Activated CD4-positive, alpha-beta T cell treated with anti-CD3 and anti-CD28 coated beads for 36 hours (primary cell): ENCODE measurements around the gene RAB20. TPM values are rescaled to one million over a fixed set of nuclear protein-coding genes. Genes with fewer than 3 reads are reported as not detected.

Experiments used
- ATAC-seq: fragments of 200-7000 bp; cut with Tn5 transposase; one replicate; pipeline ENCODE4 v1.10.0; 2021; ENCODE audit warnings: mild to moderate bottlenecking, moderate library complexity
- CTCF ChIA-PET: fragments of 350-600 bp; sonication (Branson Sonifier 250); formaldehyde crosslinking; loops from one replicate; lab custom pipeline; 2021; ENCODE audit warnings: antibody characterized with exemption; lab: Charles Lee
- POLR2A ChIA-PET: fragments of 350-600 bp; sonication (Branson Sonifier 250); formaldehyde crosslinking; loops from one replicate; lab custom pipeline; 2021; ENCODE audit warnings: antibody characterized with exemption, inconsistent platforms; lab: Charles Lee
- DNase-seq: peaks from one replicate; pipeline ENCODE4 v3.0.0-alpha.2; 2020
- H3K27ac Mint-ChIP-seq: one replicate; pipeline ENCODE4 v1.8.0; 2021; ENCODE audit warnings: mixed read lengths
- H3K27me3 Mint-ChIP-seq: one replicate; pipeline ENCODE4 v1.8.0; 2021; ENCODE audit warnings: mixed read lengths
- H3K36me3 Mint-ChIP-seq: one replicate; pipeline ENCODE4 v1.8.0; 2021; ENCODE audit warnings: low read depth, mixed read lengths
- H3K4me1 Mint-ChIP-seq: one replicate; pipeline ENCODE4 v1.8.0; 2021; ENCODE audit warnings: mixed read lengths
- H3K4me3 Mint-ChIP-seq: one replicate; pipeline ENCODE4 v1.8.0; 2021; ENCODE audit warnings: mild to moderate bottlenecking, moderate library complexity, mixed read lengths
- H3K9me3 Mint-ChIP-seq: one replicate; pipeline ENCODE4 v1.8.0; 2021; ENCODE audit warnings: low read depth, mixed read lengths
- intact Hi-C, 2 experiments: fragments of 100-400 bp; cut with DNase I in 1 of 2; cut with micrococcal nuclease in 1 of 2; formaldehyde crosslinking; loops; one replicate each; pipeline versions ENCODE4 v1.14.2 to v1.15.1; 2022 to 2024; cut with DNase I, micrococcal nuclease
- total RNA-seq, 2 experiments: library from RNA; stranded (reverse); gene quantifications; one replicate each; pipeline ENCODE4 v1.2.3, GENCODE V29; 2021

RAB20 gene
- total RNA-seq, 2 experiments from 2014 or later = 6.0 to 9.0 TPM

DNA sequence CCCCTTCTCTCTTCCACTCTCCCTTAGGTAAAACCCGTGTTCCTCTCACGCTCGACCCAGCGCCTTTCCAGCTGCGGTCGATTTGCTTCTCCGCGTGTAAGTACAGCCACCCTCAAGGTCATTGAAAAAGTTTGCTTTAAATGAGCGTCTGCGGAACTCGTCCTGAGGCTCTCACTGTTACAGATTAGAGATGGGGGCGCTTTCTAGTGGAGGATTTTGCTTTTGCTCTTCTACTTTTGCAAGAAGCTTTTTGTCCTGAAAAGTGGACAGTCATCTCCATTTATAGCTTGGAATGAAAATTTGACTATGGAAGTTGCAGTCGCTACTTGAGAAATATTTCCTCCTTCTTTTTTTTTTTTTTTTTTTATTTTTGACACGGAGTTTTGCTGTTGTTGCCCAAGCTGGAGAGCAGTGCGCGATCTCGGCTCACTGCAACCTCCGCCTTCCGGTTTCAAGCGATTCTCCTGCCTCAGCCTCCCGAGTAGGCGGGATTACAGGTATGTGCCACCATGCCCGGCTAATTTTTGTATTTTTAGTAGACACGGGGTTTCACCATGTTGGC, 595 bp upstream of the RAB20 start:
- Mint-ChIP-seq H3K4me3 (peak overlapping the region; percentile 77), H3K4me1 (peaks cover 18% of the 10 kb centered on the region), H3K27me3 (peaks cover 4% of the 10 kb centered on the region), H3K27ac (peak overlapping the region; percentile 85), H3K9me3 (no peaks in the 10 kb centered on the region), H3K36me3 (no peaks in the 10 kb centered on the region)
- DNase-seq (peak; percentile 56), ATAC-seq (no peak)
- intact Hi-C loops = loop anchor here in 1 of 2 experiments (10.0 kb wide), 1 partner anchor 777 kb away; the partner anchor contains the start of gene IRS2
- ChIA-PET CTCF (interaction anchor here (0.6 to 1.2 kb wide), 4 partner anchors 31 to 107 kb away, joined by 3 to 4 read pairs (median 3); no protein-coding TSS in a partner anchor), POLR2A (interaction anchor here (0.7 kb wide), 1 partner anchor 211 kb away, joined by 3 read pairs; no protein-coding TSS in a partner anchor)

DNA sequence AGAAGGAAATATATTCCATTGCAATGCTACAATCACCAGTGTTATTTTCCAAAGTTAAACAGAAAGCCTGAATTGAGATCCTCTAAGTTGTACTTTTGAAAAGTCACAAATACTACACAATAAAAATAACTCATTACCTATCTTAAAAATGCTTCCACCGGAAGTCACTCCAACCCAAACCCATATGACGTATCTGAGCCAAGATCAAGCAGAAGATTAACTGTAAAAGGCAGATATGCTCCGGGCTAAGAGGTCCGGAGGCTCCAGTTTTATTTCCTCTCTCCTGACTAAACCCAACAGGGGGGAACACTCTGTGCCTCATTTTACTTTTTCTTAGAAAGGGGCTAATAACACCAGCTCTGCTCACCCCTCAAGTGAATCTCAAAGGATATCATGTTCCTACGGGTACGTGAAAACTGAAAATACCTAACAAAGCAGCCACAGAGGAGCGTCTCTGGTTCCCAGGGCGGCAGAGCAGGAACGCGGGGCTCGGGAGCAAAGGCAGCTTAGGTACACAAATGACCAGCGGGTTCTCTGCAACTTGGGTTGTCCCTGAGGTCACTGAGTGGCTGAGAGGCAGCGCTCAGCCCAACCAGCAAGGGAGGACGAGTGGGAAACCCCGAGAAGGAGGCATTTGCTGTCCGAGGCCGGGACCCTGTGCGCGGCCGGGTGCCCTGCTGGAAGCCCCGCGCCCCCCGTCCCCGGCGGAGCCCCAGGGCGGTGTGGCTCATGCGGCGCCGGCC, 750 bp downstream of the RAB20 start:
- POLR2A ChIA-PET = interaction anchor here (0.5 kb wide), 1 partner anchor 1934 kb away, joined by 3 read pairs; no protein-coding TSS in a partner anchor
- Mint-ChIP-seq H3K9me3 (no peaks in the 10 kb centered on the region), H3K4me3 (peak overlapping the region; percentile 77), H3K36me3 (no peaks in the 10 kb centered on the region), H3K4me1 (peaks cover 18% of the 10 kb centered on the region), H3K27ac (peak overlapping the region; percentile 71), H3K27me3 (peaks cover 4% of the 10 kb centered on the region)
- ATAC-seq (no peak), DNase-seq (peak; percentile 29)
- intact Hi-C loops = loop anchor here (1.0 to 10.0 kb wide), 4 partner anchors 54 to 776 kb away; partner anchors contain the start of genes NAXD (in 2 of the 2) and IRS2 (in 1 of the 2)
- CTCF ChIA-PET = no interaction called here

DNA sequence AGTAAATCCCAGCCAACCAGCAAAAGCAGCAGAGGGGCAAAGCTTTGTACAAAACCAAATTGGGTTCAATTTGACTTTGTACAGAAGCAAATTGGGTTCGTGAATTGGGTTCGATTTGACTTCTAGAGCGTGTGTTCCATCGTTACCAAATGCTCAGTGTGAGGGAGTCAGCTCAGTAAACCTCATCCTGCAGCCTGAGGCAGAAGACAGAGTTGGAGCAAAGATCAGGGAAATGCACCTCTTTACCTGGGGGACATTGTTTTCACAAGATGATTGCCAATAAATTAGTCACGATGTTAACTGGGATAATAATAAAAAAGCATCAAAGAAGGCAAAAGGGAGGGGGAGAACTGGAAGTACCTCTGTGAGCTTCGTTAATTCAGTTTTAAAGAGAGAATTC, 1.5 kb downstream of the RAB20 start:
- H3K36me3 Mint-ChIP-seq = no peaks in the 10 kb centered on the region
- H3K4me3 Mint-ChIP-seq = no peak overlapping the region
- ChIA-PET POLR2A (interaction anchor here (0.5 kb wide), 1 partner anchor 1935 kb away, joined by 3 read pairs; no protein-coding TSS in a partner anchor), CTCF (no interaction called here)
- intact Hi-C loops = loop anchor here in 1 of 2 experiments (2.0 to 10.0 kb wide), 3 partner anchors 55 to 775 kb away; partner anchors contain the start of genes IRS2 and NAXD
- peaks cover 4% of the 10 kb centered on the region for H3K27me3 Mint-ChIP-seq
- peaks cover 18% of the 10 kb centered on the region for H3K4me1 Mint-ChIP-seq
- ATAC-seq = no peak
- no peak for DNase-seq
- H3K9me3 Mint-ChIP-seq = no peaks in the 10 kb centered on the region
- no peak overlapping the region for H3K27ac Mint-ChIP-seq

DNA sequence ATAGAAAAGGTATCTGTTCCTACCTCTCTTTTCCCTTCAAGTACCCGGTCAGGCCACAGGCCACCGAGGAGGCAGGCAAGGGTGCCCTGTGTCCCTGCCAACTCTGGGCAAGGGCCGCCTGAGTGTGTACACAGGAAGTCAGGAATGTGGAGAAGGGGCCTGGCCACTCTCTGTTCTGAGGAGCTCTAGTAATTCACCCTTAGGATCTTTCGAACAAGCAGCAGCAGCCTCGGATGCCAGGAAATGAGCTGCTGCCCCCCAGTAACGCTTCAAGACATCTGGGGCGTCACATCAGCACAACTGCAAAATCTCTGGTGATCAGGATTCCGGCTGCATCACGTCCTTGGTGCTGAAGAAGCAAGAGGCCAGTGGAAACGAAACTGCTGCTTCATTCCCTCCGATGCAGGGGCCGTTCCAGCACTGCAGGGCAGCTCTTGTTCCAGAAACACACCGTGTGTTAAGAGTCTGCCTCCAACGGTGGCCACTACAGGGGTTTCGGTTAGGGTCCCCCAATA, 2.0 kb downstream of the RAB20 start:
- POLR2A ChIA-PET = no interaction called here
- no peaks in the 10 kb centered on the region for H3K9me3 Mint-ChIP-seq
- no peak for ATAC-seq
- H3K4me3 Mint-ChIP-seq = no peak overlapping the region
- no peaks in the 10 kb centered on the region for H3K36me3 Mint-ChIP-seq
- H3K4me1 Mint-ChIP-seq = peaks cover 18% of the 10 kb centered on the region
- intact Hi-C loops = no loop called here
- peaks cover 4% of the 10 kb centered on the region for H3K27me3 Mint-ChIP-seq
- no peak overlapping the region for H3K27ac Mint-ChIP-seq
- CTCF ChIA-PET = interaction anchor here (0.6 kb wide), 1 partner anchor 301 kb away, joined by 3 read pairs; no protein-coding TSS in a partner anchor
- DNase-seq = no peak

- Mint-ChIP-seq H3K36me3 (no peaks in the 10 kb centered on the region), H3K27ac (no peak overlapping the region), H3K27me3 (peaks cover 4% of the 10 kb centered on the region), H3K9me3 (no peaks in the 10 kb centered on the region), H3K4me1 (peaks cover 15% of the 10 kb centered on the region), H3K4me3 (no peak overlapping the region)
- intact Hi-C loops = no loop called here
- ChIA-PET CTCF (no interaction called here), POLR2A (no interaction called here)
- DNase-seq = no peak
- no peak for ATAC-seq
Measured at GRCh38 chr13:110557610-110558305, 3.8 kb downstream of the RAB20 start.

DNA sequence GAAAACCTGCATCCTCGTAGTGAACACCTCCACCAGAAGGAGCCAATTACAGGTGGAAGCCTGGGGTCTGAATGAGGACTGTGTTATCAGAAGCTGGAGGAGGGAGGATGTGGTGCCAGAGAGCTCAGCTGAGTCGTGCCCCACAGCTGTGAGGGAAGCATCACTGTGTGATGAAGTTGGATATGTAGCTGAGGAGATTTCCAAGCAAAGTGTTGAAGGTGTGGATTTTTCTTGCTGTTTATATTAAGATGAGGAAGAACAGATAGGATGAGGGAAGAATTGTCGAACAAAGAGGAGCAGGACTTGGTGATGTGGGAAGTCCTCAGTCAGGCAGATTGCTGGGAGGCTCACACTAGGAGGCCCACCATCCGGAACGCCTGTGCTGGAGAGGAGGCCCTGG, 4.4 kb downstream of the RAB20 start:
- Mint-ChIP-seq H3K4me3 (no peak overlapping the region), H3K27me3 (peaks cover 4% of the 10 kb centered on the region), H3K9me3 (no peaks in the 10 kb centered on the region), H3K27ac (no peak overlapping the region), H3K36me3 (no peaks in the 10 kb centered on the region), H3K4me1 (peaks cover 11% of the 10 kb centered on the region)
- DNase-seq (no peak), ATAC-seq (no peak)
- ChIA-PET CTCF (no interaction called here), POLR2A (no interaction called here)
- intact Hi-C loops = no loop called here

DNA sequence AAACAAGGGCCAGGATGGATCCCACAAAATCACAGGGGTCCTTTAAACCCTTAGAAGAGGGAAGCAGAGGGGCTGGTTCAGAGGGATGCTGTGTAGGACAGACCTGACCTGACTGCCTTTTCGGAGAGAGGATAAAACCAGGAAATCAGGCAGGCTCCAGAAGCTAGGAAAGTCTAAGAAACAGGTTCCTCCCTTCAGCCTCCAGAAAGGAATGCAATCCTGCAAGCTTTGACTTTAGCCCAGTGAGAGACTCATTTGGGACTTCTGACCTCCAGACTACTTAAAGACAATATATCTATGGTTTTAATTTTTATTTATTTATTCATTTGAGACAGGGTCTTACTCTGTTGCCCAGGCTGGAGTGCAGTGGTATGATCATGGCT, 5.3 kb downstream of the RAB20 start:
- intact Hi-C loops = no loop called here
- Mint-ChIP-seq H3K27ac (no peak overlapping the region), H3K36me3 (no peaks in the 10 kb centered on the region), H3K9me3 (no peaks in the 10 kb centered on the region), H3K27me3 (peaks cover 4% of the 10 kb centered on the region), H3K4me3 (no peak overlapping the region), H3K4me1 (peaks cover 11% of the 10 kb centered on the region)
- ATAC-seq (no peak), DNase-seq (no peak)
- CTCF ChIA-PET = no interaction called here
- POLR2A ChIA-PET = no interaction called here

DNA sequence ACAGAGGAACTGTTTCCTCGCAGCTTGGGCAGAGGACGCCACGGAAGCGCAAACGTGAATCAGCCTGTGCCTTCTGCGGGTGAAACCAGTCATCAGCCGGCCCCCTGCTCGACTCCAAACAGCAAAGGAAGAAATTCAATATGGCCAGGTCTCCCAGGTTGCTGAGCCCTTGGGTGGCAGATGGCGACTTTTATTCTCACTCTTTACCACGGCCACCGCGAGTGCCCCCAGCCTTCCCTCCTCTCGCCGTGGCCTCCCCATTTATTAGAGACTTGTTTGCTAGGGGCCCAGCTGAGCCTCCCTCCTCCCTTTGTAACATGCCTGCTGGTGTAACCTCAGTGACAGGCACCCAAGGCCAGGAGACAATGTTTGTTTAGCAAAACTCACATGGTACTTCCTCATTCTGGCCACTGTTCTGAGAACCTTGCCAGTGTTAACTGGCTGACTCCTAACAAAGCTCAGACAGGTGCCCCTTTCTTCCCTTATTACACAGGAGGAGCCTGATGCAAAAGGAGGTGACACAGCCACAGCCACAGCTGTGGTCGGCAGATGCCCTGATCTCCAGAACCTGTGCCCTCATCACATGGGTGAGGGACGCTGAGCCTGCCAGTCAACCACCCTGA, 5.8 kb downstream of the RAB20 start:
- no peaks in the 10 kb centered on the region for H3K36me3 Mint-ChIP-seq
- intact Hi-C loops = no loop called here
- DNase-seq (no peak), ATAC-seq (peak; percentile 16)
- peaks cover 8% of the 10 kb centered on the region for H3K4me1 Mint-ChIP-seq
- ChIA-PET CTCF (no interaction called here), POLR2A (no interaction called here)
- H3K27ac Mint-ChIP-seq = no peak overlapping the region
- no peak overlapping the region for H3K4me3 Mint-ChIP-seq
- peaks cover 3% of the 10 kb centered on the region for H3K27me3 Mint-ChIP-seq
- no peaks in the 10 kb centered on the region for H3K9me3 Mint-ChIP-seq

- Mint-ChIP-seq H3K36me3 (no peaks in the 10 kb centered on the region), H3K27ac (no peak overlapping the region), H3K9me3 (no peaks in the 10 kb centered on the region), H3K4me3 (no peak overlapping the region), H3K27me3 (no peaks in the 10 kb centered on the region), H3K4me1 (peaks cover under 1% of the 10 kb centered on the region)
- no peak for DNase-seq
- intact Hi-C loops = no loop called here
- CTCF ChIA-PET = no interaction called here
- no peak for ATAC-seq
- POLR2A ChIA-PET = no interaction called here
Measured at GRCh38 chr13:110554946-110555345, 6.6 kb downstream of the RAB20 start.

DNA sequence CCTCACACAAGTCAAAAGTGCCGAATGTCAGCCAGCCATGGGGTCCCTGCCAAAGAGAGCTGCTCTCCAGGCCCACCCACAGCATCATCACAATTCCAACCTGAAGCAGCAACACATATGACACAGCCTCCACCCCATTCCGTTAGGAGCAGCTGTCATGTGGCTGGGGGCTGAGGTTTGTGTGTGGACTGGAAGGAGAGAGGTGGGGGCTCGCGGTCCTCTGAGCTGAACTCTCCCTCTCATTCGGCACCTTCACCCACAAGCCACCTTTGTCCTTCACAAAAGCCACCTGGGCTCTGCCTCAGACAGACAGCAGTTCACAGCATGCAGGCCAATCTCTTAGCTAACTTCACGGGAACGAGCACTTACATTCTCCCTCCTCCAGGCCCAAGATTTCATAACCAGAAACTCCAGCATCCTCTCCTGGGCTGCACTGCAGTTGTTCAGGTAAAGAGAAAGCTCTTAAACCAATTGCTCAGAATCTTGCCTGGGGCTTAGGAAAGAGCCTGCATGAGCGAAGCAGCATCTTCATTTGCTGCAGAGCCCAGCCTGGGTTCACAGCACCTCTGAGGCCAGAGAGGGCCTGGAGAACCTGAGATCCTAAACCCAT, 7.2 kb downstream of the RAB20 start:
- CTCF ChIA-PET = no interaction called here
- ATAC-seq (no peak), DNase-seq (no peak)
- H3K9me3 Mint-ChIP-seq = no peaks in the 10 kb centered on the region
- no peaks in the 10 kb centered on the region for H3K27me3 Mint-ChIP-seq
- H3K36me3 Mint-ChIP-seq = no peaks in the 10 kb centered on the region
- POLR2A ChIA-PET = no interaction called here
- H3K4me3 Mint-ChIP-seq = no peak overlapping the region
- no peak overlapping the region for H3K27ac Mint-ChIP-seq
- H3K4me1 Mint-ChIP-seq = no peaks in the 10 kb centered on the region
- intact Hi-C loops = no loop called here

GRCh38 chr13:110553417-110553816, 8.1 kb downstream of the RAB20 start:
- H3K4me1 Mint-ChIP-seq = no peaks in the 10 kb centered on the region
- H3K27ac Mint-ChIP-seq = no peak overlapping the region
- CTCF ChIA-PET = no interaction called here
- POLR2A ChIA-PET = no interaction called here
- no peak overlapping the region for H3K4me3 Mint-ChIP-seq
- no peaks in the 10 kb centered on the region for H3K27me3 Mint-ChIP-seq
- H3K9me3 Mint-ChIP-seq = no peaks in the 10 kb centered on the region
- ATAC-seq = no peak
- no peak for DNase-seq
- H3K36me3 Mint-ChIP-seq = no peaks in the 10 kb centered on the region
- intact Hi-C loops = no loop called here
